Measurements from ENCODE around the gene ADAMTS13.

The ADAMTS13 gene

GRCh38 chr9:133493428-133493827, 71.3 kb downstream of the ADAMTS13 start:
- FAIRE-seq: no peak

GRCh38 chr9:133493845-133494540, 71.8 kb downstream of the ADAMTS13 start:
- FAIRE-seq: no peak

GRCh38 chr9:133494636-133495326, 72.6 kb downstream of the ADAMTS13 start:
- FAIRE-seq: no peak

- no peak for FAIRE-seq
Measured at GRCh38 chr9:133495327-133496293, 73.4 kb downstream of the ADAMTS13 start.

GRCh38 chr9:133496861-133497842, 75.0 kb downstream of the ADAMTS13 start:
- no peak for FAIRE-seq

- no peak for FAIRE-seq
Measured at GRCh38 chr9:133499132-133499891, 77.1 kb downstream of the ADAMTS13 start.

GRCh38 chr9:133499892-133500270, 77.7 kb downstream of the ADAMTS13 start:
- FAIRE-seq: no peak

- no peak for FAIRE-seq
Measured at GRCh38 chr9:133502112-133502511, 79.9 kb downstream of the ADAMTS13 start.

- FAIRE-seq: no peak
Measured at GRCh38 chr9:133505186-133505830, 83.1 kb downstream of the ADAMTS13 start.

- FAIRE-seq: no peak
Measured at GRCh38 chr9:133505901-133506652, 83.9 kb downstream of the ADAMTS13 start.

- FAIRE-seq: no peak
Measured at GRCh38 chr9:133506653-133507038, 84.5 kb downstream of the ADAMTS13 start.

- no peak for FAIRE-seq
Measured at GRCh38 chr9:133507246-133507965, 85.2 kb downstream of the ADAMTS13 start.

GRCh38 chr9:133508046-133508445, 85.9 kb downstream of the ADAMTS13 start:
- no peak for FAIRE-seq
